Myometrial cell (primary cell): ENCODE results near the gene GLB1L. TPM values are rescaled to one million over a fixed set of nuclear protein-coding genes. Genes with fewer than 3 reads are reported as not detected.

ENCODE experiments used
- total RNA-seq: library from RNA; depleted of rRNA; stranded (reverse); fragments of >200 nt; gene quantifications from 2 replicates; pipeline ENCODE4 v1.2.3, GENCODE V29; 2015

Gene GLB1L
- total RNA-seq = 25.1 and 25.5 TPM in 2 replicates

DNA sequence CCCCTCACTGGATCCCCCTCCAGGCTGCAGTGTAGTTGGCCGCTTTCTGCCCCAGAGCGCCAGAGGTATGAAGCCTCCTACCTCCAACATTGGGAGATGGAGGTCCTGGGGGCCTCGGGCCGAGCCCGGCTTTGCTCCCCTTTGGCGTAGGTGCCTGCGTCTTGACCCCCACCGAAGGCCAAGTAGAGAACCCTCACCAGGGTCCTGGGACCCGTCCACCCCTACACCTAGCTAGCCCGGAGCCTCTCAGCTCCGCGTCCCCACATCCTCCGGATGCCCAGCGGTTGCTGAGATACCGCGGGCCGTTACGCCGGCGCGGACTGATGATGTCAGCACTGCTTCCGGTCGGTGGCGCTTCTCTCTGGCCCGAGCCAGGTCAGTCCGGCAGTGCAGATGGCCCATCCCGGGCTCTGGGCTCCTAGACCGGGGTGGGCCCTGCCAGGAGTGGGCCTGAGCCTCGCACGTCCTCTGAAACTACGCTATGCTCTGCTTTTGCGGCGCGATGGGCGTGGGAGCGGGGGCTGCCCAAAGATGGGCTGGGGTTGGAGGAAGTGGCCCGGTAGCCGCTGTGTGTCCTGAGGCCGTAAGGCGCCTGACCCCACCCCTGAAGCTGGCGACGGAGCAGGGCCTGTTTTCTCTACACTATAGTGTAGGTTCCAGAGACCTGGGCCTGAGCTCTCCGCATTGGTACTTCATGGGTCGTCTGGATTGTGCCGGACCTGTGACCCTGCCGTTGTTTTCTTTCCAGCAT, at the start of gene GLB1L, which contains the start of gene STK16:
TSS of gene GLB1L (minus strand) at position 297 of the 751 bp plus-strand sequence. CDS start 1,871 bp downstream, outside the sequence.
TSS of gene STK16 (plus strand) at position 332 of the 751 bp plus-strand sequence. CDS start 521 bp downstream, outside the sequence.

GRCh38 chr2:219279151-219279915, 34.1 kb upstream of the GLB1L start, which contains the start of gene DNAJB2:
Gene DNAJB2 (plus strand): TSS chr2:219279366. CDS start chr2:219279834, 468 bp downstream.

GRCh38 chr2:219253753-219254589, 8.7 kb upstream of the GLB1L start, which contains the start of gene TUBA4A:
Gene TUBA4A (minus strand): TSS chr2:219253918. CDS start chr2:219253858, 60 bp downstream.

GRCh38 chr2:219252900-219253752, 7.9 kb upstream of the GLB1L start, which contains the start of gene TUBA4B:
Gene TUBA4B (plus strand): TSS chr2:219253243. CDS start chr2:219253408, 165 bp downstream.

GRCh38 chr2:219229305-219230058, 15.8 kb downstream of the GLB1L start, which contains the start of the genes ANKZF1 and ATG9A:
Gene ANKZF1 (plus strand): TSS chr2:219229806. CDS start chr2:219230258, 452 bp downstream.
Gene ATG9A (minus strand): TSS chr2:219229636. CDS start chr2:219228024, 1,612 bp downstream.

GRCh38 chr2:219218732-219219701, 26.2 kb downstream of the GLB1L start, which contains the start of gene ABCB6:
Gene ABCB6 (minus strand): TSS chr2:219218958. CDS start chr2:219218673, 285 bp downstream.

GRCh38 chr2:219206328-219207133, 38.7 kb downstream of the GLB1L start, which contains the start of gene ZFAND2B:
Gene ZFAND2B (plus strand): TSS chr2:219206782. CDS start chr2:219206988, 206 bp downstream.

Other genes with a start within 250 kb of the GLB1L start
- not detected in 2 replicates for gene CFAP65, start 203.9 kb downstream of the GLB1L start, total RNA-seq
- not detected in 2 replicates for gene IHH, start 184.5 kb downstream of the GLB1L start, total RNA-seq
- gene NHEJ1, start 84.6 kb downstream of the GLB1L start, total RNA-seq = 22.7 and 33.2 TPM in 2 replicates
- gene SLC23A3, start 75.4 kb downstream of the GLB1L start, total RNA-seq = not detected in 2 replicates
- 32.3 and 39.0 TPM in 2 replicates for gene CNPPD1, start 68.5 kb downstream of the GLB1L start, total RNA-seq
- 55.8 and 78.7 TPM in 2 replicates for gene RETREG2, start 67.2 kb downstream of the GLB1L start, total RNA-seq
- gene ZFAND2B, start 38.7 kb downstream of the GLB1L start, total RNA-seq = 30.3 and 42.7 TPM in 2 replicates
- gene ABCB6, start 26.5 kb downstream of the GLB1L start, total RNA-seq = 12.7 and 13.1 TPM in 2 replicates
- gene ATG9A, start 15.8 kb downstream of the GLB1L start, total RNA-seq = 49.9 and 58.3 TPM in 2 replicates
- gene ANKZF1, start 15.6 kb downstream of the GLB1L start, total RNA-seq = 16.1 and 30.6 TPM in 2 replicates
- gene STK16, start within 50 bp of the GLB1L start, total RNA-seq = 18.8 and 23.4 TPM in 2 replicates
- gene TUBA4B, start 7.8 kb upstream of the GLB1L start, total RNA-seq = not detected in 2 replicates
- gene TUBA4A, start 8.5 kb upstream of the GLB1L start, total RNA-seq = 11.3 and 19.0 TPM in 2 replicates
- 30.0 and 37.2 TPM in 2 replicates for gene DNAJB2, start 33.9 kb upstream of the GLB1L start, total RNA-seq
- gene PTPRN, start 64.0 kb upstream of the GLB1L start, total RNA-seq = 1.2 and 1.7 TPM in 2 replicates
- gene RESP18, start 87.3 kb upstream of the GLB1L start, total RNA-seq = not detected in 2 replicates
- gene DNPEP, start 142.5 kb upstream of the GLB1L start, total RNA-seq = 55.9 and 67.2 TPM in 2 replicates
- gene DES, start 172.9 kb upstream of the GLB1L start, total RNA-seq = 83.3 and 119 TPM in 2 replicates
- 11.8 and 17.4 TPM in 2 replicates for gene SPEG, start 189.4 kb upstream of the GLB1L start, total RNA-seq